Memory B cell (primary cell): ENCODE measurements around the gene ELMO1.
A peak's percentile ranks its signal among the peaks of the same experiment; 100 is the strongest.

Experiments used
- ATAC-seq: fragments of 150-1000 bp; cut with Tn5 transposase; 2 replicates; pipeline ENCODE4 v1.10.0; 2021; ENCODE audit warnings: low read depth, mild to moderate bottlenecking, moderate library complexity
- DNase-seq, 2 donors: peaks; one replicate each; pipeline ENCODE4 v3.0.0; 2022; ENCODE audit warnings: low spot score in 2 of 2
- H3K27ac Mint-ChIP-seq: one replicate; pipeline ENCODE4 v1.8.0; 2022; ENCODE audit warnings: mild to moderate bottlenecking, moderate library complexity, mixed read lengths
- H3K27me3 Mint-ChIP-seq: one replicate; pipeline ENCODE4 v1.8.0; 2022; ENCODE audit warnings: mixed read lengths
- H3K36me3 Mint-ChIP-seq: one replicate; pipeline ENCODE4 v1.8.0; 2022; ENCODE audit warnings: mild to moderate bottlenecking, mixed read lengths
- H3K4me1 Mint-ChIP-seq: one replicate; pipeline ENCODE4 v1.8.0; 2022; ENCODE audit warnings: mixed read lengths
- H3K4me3 Mint-ChIP-seq: one replicate; pipeline ENCODE4 v1.8.0; 2022; ENCODE audit warnings: mild to moderate bottlenecking, moderate library complexity, mixed read lengths
- H3K9me3 Mint-ChIP-seq: one replicate; pipeline ENCODE4 v1.8.0; 2022; ENCODE audit warnings: mixed read lengths

The ELMO1 gene

DNA sequence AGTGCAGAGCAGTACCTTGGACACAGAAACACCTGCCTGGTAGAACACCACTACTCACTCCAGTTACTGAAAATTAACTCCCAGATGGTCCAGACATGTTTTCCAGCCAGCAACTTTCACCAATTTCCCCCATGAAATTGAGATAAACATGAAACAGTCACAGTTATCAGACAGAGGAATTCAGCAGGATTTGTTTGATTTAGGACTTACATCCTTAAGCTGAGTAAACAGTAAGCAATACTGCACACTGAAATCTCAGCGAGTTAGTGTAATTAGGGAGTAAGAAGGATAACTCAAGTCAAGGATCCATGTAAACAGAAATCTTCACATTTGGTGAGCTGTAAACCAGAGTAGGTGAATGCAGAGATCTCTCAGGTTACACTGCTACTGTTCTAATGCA, 353.5 kb downstream of the ELMO1 start:
- DNase-seq (no peak), ATAC-seq (no peak)
- no peaks in the 10 kb centered on the region for H3K27me3 Mint-ChIP-seq
- no peak overlapping the region for H3K27ac Mint-ChIP-seq
- H3K9me3 Mint-ChIP-seq = no peaks in the 10 kb centered on the region
- no peak overlapping the region for H3K4me3 Mint-ChIP-seq
- peaks cover 57% of the 10 kb centered on the region for H3K36me3 Mint-ChIP-seq
- peaks cover 6% of the 10 kb centered on the region for H3K4me1 Mint-ChIP-seq

DNA sequence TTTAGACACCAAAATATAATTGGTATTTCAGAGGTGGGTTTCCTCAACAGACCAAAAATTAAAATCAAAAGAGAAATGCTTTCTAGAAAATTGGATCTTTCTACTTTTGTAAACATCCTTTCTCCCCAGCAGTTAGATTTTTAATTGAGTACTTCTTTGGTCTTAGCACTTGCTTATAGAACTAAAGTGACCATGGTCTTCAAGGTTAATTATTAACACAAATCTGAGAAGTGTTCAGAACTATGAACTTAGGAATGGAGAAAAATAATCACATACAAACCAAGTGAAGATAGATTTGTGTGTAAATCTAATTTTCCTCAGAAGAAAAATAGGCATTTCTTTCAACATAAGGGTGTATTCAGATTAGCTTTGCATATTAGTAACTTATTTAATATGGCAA, 355.4 kb downstream of the ELMO1 start:
- Mint-ChIP-seq H3K4me1 (peaks cover 5% of the 10 kb centered on the region), H3K4me3 (no peak overlapping the region), H3K9me3 (no peaks in the 10 kb centered on the region), H3K27me3 (no peaks in the 10 kb centered on the region), H3K36me3 (peaks cover 49% of the 10 kb centered on the region), H3K27ac (no peak overlapping the region)
- ATAC-seq = no peak
- DNase-seq = no peak

DNA sequence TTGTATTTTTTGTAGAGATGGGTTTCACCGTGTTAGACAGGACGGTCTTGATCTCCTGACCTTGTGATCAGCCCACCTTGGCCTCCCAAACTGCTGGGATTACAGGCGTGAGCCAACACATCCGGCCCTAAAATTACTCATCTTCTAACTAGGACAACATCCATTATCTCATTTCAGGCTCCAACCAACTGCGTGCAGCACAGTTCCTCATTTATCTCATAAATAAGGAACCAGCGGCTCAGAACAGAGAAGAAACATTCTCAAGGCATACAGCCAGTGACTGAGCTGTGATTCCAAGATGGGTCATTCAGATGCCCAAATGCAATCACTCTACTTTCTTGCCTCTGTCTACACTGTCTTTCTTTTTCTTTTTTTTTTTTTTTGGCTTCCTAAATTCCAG, 356.1 kb downstream of the ELMO1 start:
- H3K9me3 Mint-ChIP-seq = no peaks in the 10 kb centered on the region
- peaks cover 43% of the 10 kb centered on the region for H3K36me3 Mint-ChIP-seq
- DNase-seq (no peak), ATAC-seq (no peak)
- H3K4me3 Mint-ChIP-seq = no peak overlapping the region
- peaks cover 5% of the 10 kb centered on the region for H3K4me1 Mint-ChIP-seq
- H3K27me3 Mint-ChIP-seq = no peaks in the 10 kb centered on the region
- no peak overlapping the region for H3K27ac Mint-ChIP-seq

DNA sequence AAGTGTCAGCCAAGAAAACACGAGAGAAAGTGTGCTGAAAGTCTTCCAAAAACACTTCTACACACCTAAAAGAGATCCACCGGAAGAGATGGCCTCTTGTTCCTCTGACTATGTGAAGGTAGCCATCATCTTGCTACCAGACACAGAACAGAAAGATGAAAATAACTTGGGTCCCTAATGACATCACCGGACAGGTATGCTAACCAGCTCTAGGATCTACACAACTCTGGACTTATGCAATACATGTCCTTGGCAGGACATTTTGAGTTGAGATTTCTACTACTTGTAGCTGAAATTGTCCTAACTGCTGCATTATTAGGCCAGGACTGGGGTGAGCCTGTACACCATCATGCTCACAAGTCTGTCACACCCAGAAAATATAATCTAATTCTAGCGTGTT, 358.7 kb downstream of the ELMO1 start:
- Mint-ChIP-seq H3K9me3 (no peaks in the 10 kb centered on the region), H3K27me3 (no peaks in the 10 kb centered on the region), H3K4me3 (no peak overlapping the region), H3K36me3 (peaks cover 40% of the 10 kb centered on the region), H3K4me1 (peaks cover 8% of the 10 kb centered on the region), H3K27ac (no peak overlapping the region)
- DNase-seq (no peak), ATAC-seq (no peak)

DNA sequence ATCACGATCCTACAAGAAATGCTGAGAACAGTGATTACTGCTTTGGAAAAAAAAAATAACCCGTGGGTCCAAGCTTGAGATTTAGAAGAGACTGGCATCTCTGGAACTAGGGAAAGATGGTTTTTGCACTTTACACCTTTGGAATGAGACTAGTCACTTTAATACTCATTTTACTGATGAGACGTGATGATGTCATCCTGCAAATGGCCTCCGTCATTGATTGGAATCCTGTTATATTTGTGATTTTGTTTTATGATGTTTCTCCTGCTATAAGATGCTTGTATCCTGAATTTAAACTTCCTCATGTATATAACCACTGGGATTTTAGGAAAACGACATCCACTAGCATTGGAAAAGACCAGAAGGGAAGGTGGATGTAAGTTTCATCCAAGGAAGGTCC, 363.1 kb downstream of the ELMO1 start:
- peaks cover 35% of the 10 kb centered on the region for H3K36me3 Mint-ChIP-seq
- no peak overlapping the region for H3K4me3 Mint-ChIP-seq
- no peaks in the 10 kb centered on the region for H3K9me3 Mint-ChIP-seq
- peak overlapping the region; percentile 38 for H3K27ac Mint-ChIP-seq
- peaks cover 6% of the 10 kb centered on the region for H3K4me1 Mint-ChIP-seq
- H3K27me3 Mint-ChIP-seq = no peaks in the 10 kb centered on the region
- DNase-seq (no peak), ATAC-seq (no peak)

DNA sequence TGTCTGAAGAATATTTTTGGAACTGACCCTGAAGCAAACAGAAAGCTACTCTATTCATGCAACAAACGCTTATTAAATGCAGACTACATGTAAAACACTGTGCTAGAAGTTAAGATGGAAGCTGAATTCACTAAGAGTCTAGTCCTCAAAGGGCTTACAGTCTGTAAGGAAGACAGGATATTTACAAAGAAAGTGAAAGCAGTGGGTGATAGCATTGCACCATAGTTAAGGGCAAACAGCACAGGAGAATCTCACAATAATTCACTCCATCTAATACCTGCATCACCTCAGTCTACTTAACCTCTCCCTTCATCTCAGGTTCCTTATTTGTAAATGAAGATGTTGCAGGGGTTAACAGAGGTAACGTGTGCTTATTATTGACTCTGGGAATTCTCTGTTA, 364.4 kb downstream of the ELMO1 start:
- peaks cover 9% of the 10 kb centered on the region for H3K4me1 Mint-ChIP-seq
- no peak overlapping the region for H3K27ac Mint-ChIP-seq

DNA sequence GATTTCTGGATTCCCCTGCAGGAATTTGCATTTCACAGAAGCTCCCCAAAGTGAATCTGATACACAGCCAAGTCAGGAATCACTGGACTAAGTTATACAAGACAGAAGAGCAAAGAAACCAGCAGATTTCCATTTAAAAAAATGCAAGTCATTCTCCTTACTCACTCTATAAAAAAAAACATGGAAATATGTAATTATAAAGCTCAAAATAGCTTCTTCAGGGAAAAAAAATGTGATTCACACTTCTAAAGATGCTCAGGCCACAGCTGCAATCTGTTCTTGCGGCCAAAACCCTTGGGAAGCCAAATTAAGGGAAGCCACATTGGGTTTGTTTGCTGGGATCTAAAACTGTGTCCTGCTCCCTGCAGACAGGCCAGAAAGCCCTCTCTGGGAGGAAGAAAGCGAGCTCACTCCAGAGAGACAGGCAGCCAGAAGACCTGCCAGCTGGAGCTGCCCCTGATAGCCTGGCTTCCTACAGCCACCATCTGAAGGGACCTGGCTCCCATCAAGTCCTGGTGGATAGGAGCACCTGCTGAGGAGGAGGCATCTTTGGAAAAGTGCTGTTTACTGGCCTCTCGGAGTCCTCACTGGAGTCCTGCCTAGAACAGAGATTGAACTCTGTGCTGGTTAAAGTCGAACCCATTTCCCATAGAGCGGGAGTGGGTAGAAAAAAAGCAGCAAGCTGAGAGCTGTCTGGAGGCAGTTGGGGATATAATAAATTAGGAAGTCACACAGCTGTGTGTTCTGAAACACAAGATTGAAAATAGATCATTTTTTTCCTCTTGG, 365.2 kb downstream of the ELMO1 start:
- ATAC-seq (no peak), DNase-seq (no peak)
- H3K4me1 Mint-ChIP-seq = peaks cover 9% of the 10 kb centered on the region
- H3K4me3 Mint-ChIP-seq = no peak overlapping the region
- H3K27me3 Mint-ChIP-seq = no peaks in the 10 kb centered on the region
- no peaks in the 10 kb centered on the region for H3K9me3 Mint-ChIP-seq
- no peak overlapping the region for H3K27ac Mint-ChIP-seq
- H3K36me3 Mint-ChIP-seq = peaks cover 40% of the 10 kb centered on the region

More for the DNA sequence above, 364.4 kb downstream of the ELMO1 start:
- H3K4me3 Mint-ChIP-seq = no peak overlapping the region
- no peak for ATAC-seq
- no peaks in the 10 kb centered on the region for H3K27me3 Mint-ChIP-seq
- H3K9me3 Mint-ChIP-seq = no peaks in the 10 kb centered on the region
- no peak for DNase-seq
- H3K36me3 Mint-ChIP-seq = peaks cover 40% of the 10 kb centered on the region

DNA sequence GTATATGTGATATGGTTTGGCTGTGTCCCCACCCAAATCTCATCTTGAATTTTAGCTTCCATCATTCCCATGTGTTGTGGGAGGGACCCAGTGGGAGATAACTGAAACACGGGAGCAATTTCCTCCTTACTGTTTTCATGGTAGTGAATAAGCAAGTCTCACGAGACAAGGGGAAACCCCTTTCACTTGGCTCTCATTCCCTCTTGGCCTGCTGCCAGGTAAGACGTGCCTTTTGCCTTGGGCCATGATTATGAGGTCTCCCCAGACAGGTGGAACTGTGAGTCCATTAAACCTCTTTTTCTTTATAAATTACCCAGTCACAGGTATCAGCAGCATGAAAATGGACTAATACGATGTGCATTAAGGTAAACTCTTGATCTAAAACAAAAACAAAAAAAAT, 367.2 kb downstream of the ELMO1 start:
- Mint-ChIP-seq H3K36me3 (peaks cover 50% of the 10 kb centered on the region), H3K4me1 (peaks cover 11% of the 10 kb centered on the region), H3K4me3 (no peak overlapping the region), H3K27ac (no peak overlapping the region), H3K9me3 (no peaks in the 10 kb centered on the region), H3K27me3 (no peaks in the 10 kb centered on the region)
- DNase-seq (no peak), ATAC-seq (no peak)

DNA sequence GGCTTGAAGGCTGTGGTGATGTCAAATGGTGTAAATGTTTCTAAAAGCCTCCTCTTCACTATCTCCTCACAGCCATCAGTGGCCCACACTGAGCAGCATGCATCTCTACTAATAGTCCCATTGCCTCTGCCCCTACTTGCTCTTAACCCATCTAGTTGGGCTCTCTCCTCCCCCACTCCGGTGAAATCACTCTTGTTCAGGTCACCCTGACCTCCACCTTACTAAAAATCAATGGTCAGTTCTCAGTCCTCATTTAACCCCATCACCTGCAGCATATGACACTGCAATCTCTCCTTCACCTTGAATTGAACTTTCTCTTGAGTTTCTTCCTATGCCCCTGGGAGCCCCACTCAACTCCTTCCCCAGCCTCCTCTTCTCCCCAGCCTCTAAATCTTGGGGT, 369.2 kb downstream of the ELMO1 start:
- Mint-ChIP-seq H3K36me3 (peaks cover 43% of the 10 kb centered on the region), H3K4me3 (no peak overlapping the region), H3K27ac (no peak overlapping the region), H3K27me3 (no peaks in the 10 kb centered on the region), H3K4me1 (peaks cover 9% of the 10 kb centered on the region), H3K9me3 (no peaks in the 10 kb centered on the region)
- ATAC-seq (no peak), DNase-seq (no peak)

DNA sequence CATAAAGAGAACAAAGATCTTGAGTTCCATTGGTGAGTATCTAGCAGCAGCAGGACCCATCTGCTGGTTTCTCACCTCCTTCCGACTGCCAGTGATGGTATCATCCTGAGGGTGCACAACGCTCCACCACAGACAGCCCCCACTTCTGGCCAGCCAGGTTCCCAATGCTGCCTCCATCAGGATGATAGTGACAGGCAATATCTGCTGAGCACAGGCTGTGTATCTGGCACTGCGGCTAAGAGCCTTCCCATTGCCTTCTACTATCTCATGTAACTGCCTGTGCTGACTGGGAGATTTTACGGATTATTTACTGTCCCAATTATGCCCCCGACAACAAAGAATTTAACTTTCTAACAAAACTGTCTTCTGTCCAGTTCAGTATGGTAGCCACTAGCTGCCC, 372.0 kb downstream of the ELMO1 start:
- Mint-ChIP-seq H3K4me1 (peaks cover 14% of the 10 kb centered on the region), H3K36me3 (peaks cover 35% of the 10 kb centered on the region), H3K9me3 (no peaks in the 10 kb centered on the region), H3K4me3 (no peak overlapping the region), H3K27ac (no peak overlapping the region), H3K27me3 (no peaks in the 10 kb centered on the region)
- ATAC-seq = no peak
- DNase-seq = no peak

DNA sequence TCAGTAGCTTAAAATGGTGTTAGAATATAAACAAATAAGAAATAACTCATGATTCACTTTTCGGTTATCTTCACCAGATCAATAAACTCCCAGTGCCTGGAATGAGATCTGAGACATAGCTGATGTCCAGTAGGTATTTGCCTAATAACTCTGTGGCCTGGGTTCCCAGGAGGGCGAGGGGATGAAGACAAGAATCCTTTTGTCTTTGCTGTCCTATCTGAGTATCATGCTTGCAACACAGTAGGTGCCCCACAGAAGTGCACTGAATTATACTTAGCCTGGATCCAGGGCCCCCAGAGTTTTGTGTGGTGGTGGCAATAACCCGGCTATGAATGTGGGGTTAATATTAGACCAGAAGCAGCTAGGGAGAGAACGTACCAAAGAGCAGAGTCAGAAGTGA, 374.3 kb downstream of the ELMO1 start:
- peaks cover 12% of the 10 kb centered on the region for H3K4me1 Mint-ChIP-seq
- no peak for DNase-seq

DNA sequence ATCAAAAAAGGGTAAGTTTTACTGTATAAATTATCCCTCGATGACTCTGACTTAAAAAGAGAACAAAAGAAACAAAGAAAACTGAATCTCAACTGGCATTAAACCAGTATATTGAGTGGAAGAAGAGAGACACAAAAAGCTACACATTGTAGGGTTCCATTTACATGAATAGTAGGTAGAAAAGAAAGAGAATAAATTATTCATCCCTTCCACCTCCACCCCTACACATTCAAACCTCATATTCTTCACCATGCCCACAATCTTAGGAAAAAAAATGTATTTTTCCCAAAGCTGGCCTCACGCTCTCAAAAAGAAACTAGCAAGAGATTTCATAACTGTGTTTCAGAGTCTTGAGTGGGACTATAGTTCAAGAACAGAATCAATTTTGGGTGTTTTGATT, 377.5 kb downstream of the ELMO1 start:
- Mint-ChIP-seq H3K4me3 (no peak overlapping the region), H3K4me1 (peaks cover 15% of the 10 kb centered on the region), H3K27ac (no peak overlapping the region), H3K36me3 (peaks cover 16% of the 10 kb centered on the region), H3K9me3 (no peaks in the 10 kb centered on the region), H3K27me3 (no peaks in the 10 kb centered on the region)
- DNase-seq (no peak), ATAC-seq (no peak)

More for the DNA sequence above, 374.3 kb downstream of the ELMO1 start:
- H3K27ac Mint-ChIP-seq = no peak overlapping the region
- H3K27me3 Mint-ChIP-seq = no peaks in the 10 kb centered on the region
- no peak for ATAC-seq
- peaks cover 29% of the 10 kb centered on the region for H3K36me3 Mint-ChIP-seq
- H3K4me3 Mint-ChIP-seq = no peak overlapping the region
- H3K9me3 Mint-ChIP-seq = no peaks in the 10 kb centered on the region

DNA sequence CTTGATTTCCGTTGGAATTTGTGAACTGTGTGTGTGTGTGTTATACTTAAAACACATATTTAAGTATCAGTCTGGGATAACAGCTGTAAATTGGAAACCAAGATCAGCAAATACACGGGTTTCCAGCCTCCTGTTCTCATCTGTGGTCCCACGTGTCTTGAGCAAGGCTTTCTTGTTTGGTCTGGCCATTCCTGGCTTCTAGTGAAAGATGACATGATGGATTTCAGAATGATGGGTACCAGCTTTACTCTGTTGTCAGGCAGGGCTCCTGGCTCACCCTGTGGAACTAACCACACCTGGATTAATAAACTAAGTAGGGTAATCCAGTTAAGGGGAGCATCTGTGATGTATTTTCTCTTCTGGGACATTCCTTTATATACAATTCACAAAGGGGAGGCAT, 378.2 kb downstream of the ELMO1 start:
- peak overlapping the region; percentile 55 for H3K27ac Mint-ChIP-seq
- no peak for DNase-seq
- no peak for ATAC-seq
- H3K4me1 Mint-ChIP-seq = peaks cover 19% of the 10 kb centered on the region
- no peaks in the 10 kb centered on the region for H3K27me3 Mint-ChIP-seq
- H3K36me3 Mint-ChIP-seq = peaks cover 20% of the 10 kb centered on the region
- no peaks in the 10 kb centered on the region for H3K9me3 Mint-ChIP-seq
- H3K4me3 Mint-ChIP-seq = no peak overlapping the region

DNA sequence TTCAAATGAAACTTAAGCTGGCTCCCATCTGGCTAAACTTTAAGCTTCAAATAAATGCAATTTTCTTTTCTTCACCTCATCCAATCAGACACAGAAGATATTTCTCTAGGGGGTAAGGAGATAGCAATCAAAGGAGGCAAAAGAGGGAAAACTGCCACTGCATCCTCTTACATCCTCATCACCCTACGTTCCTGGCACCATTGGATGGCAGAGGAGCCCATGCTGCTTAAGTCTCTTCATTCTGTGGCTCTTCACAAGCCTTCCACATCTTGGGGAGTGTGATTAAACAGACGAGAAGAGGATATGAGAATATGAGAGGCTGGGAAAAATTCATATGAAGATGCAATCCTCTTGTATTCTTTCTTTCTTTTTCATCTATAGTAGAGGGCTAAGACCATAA, 378.6 kb downstream of the ELMO1 start:
- H3K27ac Mint-ChIP-seq = peak overlapping the region; percentile 55
- no peaks in the 10 kb centered on the region for H3K9me3 Mint-ChIP-seq
- ATAC-seq (no peak), DNase-seq (no peak)
- H3K4me3 Mint-ChIP-seq = no peak overlapping the region
- peaks cover 25% of the 10 kb centered on the region for H3K36me3 Mint-ChIP-seq
- H3K4me1 Mint-ChIP-seq = peaks cover 21% of the 10 kb centered on the region
- no peaks in the 10 kb centered on the region for H3K27me3 Mint-ChIP-seq

DNA sequence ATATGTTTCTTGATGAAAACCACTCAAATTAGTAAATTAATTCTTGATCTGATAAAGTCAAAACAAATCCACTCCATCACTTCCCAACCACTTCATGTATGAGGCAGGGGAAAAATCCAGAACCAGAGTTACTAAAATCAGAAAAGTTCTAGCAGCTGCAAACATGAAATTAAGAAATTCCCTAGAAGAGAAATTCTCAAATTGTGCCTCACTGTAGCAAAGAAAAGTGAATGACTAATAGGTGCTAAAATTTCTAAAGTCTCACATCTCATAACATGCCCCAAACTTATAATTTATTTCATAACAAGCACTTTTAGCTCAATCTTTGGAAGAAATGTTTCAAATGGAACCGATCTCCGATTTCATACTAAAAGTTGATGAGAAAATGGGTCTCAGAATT, 379.3 kb downstream of the ELMO1 start:
- H3K27ac Mint-ChIP-seq = no peak overlapping the region

More for the DNA sequence above, 379.3 kb downstream of the ELMO1 start:
- DNase-seq = no peak
- Mint-ChIP-seq H3K27me3 (no peaks in the 10 kb centered on the region), H3K36me3 (peaks cover 27% of the 10 kb centered on the region), H3K4me1 (peaks cover 21% of the 10 kb centered on the region), H3K4me3 (no peak overlapping the region), H3K9me3 (no peaks in the 10 kb centered on the region)
- ATAC-seq = no peak
